ENCODE data around the gene BTBD7.

GRCh38 chr14:93262446-93262845 is 70.4 kb downstream of the BTBD7 start:
- TF ChIP-seq EZH2 (IDR thresholded peaks at IDR 0.05; ENCODE audit: borderline replicate concordance) (no peak), CTCF (IDR thresholded peaks at IDR 0.05; ENCODE audit: poor library complexity) (no peak)
